Occipital lobe (tissue), 3 donors: ENCODE data around the gene SLC1A7. TPM values are rescaled to one million over a fixed set of nuclear protein-coding genes. Genes with fewer than 3 reads are reported as not detected.

Source experiments
- DNase-seq: peaks from one replicate; lab custom pipeline; 2025; lab: John Stamatoyannopoulos, UW
- small RNA-seq: library from RNA; depleted of rRNA; stranded (forward); fragments of <200 nt; gene quantifications from one replicate; pipeline ENCODE3, GENCODE V24; 2014
- total RNA-seq: library from RNA; depleted of rRNA; stranded (reverse); fragments of >200 nt; gene quantifications from one replicate; pipeline ENCODE4 v1.2.3, GENCODE V29; 2014

Gene SLC1A7
- total RNA-seq, 1 donor from 2014 or later, result not detected

GRCh38 chr1:53062708-53063591, 79.5 kb downstream of the SLC1A7 start:
- no peak for DNase-seq

GRCh38 chr1:53061859-53062707, 80.4 kb downstream of the SLC1A7 start, which contains the start of gene PODN:
Gene PODN, plus strand, starts transcription at chr1:53062213. Its CDS starts 7,643 bp downstream, at chr1:53069856.
- no peak for DNase-seq

- DNase-seq, result no peak
Measured at GRCh38 chr1:53061123-53061858, 81.1 kb downstream of the SLC1A7 start.

- DNase-seq, result no peak
Measured at GRCh38 chr1:53060579-53060978, 81.9 kb downstream of the SLC1A7 start.

- no peak for DNase-seq
Measured at GRCh38 chr1:53057127-53057526, 85.3 kb downstream of the SLC1A7 start.

GRCh38 chr1:53051676-53052075, 90.8 kb downstream of the SLC1A7 start:
- DNase-seq, result no peak

GRCh38 chr1:53050310-53050709, 92.1 kb downstream of the SLC1A7 start:
- DNase-seq, result no peak

- DNase-seq, result no peak
Measured at GRCh38 chr1:53049574-53049967, 92.9 kb downstream of the SLC1A7 start.

- DNase-seq, result peak; percentile 47
Measured at GRCh38 chr1:53048960-53049573, 93.4 kb downstream of the SLC1A7 start.

- DNase-seq, result no peak
Measured at GRCh38 chr1:53047737-53048736, 94.4 kb downstream of the SLC1A7 start.

- no peak for DNase-seq
Measured at GRCh38 chr1:53046930-53047329, 95.5 kb downstream of the SLC1A7 start.

- DNase-seq, result no peak
Measured at GRCh38 chr1:53044926-53045325, 97.5 kb downstream of the SLC1A7 start.

- no peak for DNase-seq
Measured at GRCh38 chr1:53043271-53043670, 99.2 kb downstream of the SLC1A7 start.

GRCh38 chr1:53038566-53038965, 103.9 kb downstream of the SLC1A7 start:
- DNase-seq, result no peak

Small RNA genes lying within 50 kb of the gene (small RNA-seq; reads per million reads assigned to genes)
- gene HIGD1AP11, result not detected

Other genes starting within 250 kb of the SLC1A7 start
- 6.6 TPM for gene ECHDC2, start 220.9 kb downstream of the SLC1A7 start, total RNA-seq
- gene SCP2, start 215.4 kb downstream of the SLC1A7 start, total RNA-seq, result 72.7 TPM
- 1.2 TPM for gene PODN, start 80.4 kb downstream of the SLC1A7 start, total RNA-seq
- gene CPT2, start 54.2 kb upstream of the SLC1A7 start, total RNA-seq, result 4.2 TPM
- gene CZIB, start 78.0 kb upstream of the SLC1A7 start, total RNA-seq, result 48.4 TPM
- 18.2 TPM for gene MAGOH, start 95.9 kb upstream of the SLC1A7 start, total RNA-seq
- gene LRP8, start 185.4 kb upstream of the SLC1A7 start, total RNA-seq, result 86.6 TPM